ENCODE data around the gene MAVS.
"Not testable (repeated sequence)": the region's sequence is repeated elsewhere in the genome, so short reads cannot be mapped to it uniquely, and the experiment has no call there.

MAVS gene

GRCh38 chr20:3890999-3891929 lies 44.6 kb downstream of the MAVS start:
- peak overlapping the region; percentile 98 for H3K4me3 ChIP-seq (replicated peaks; ENCODE audit: low read depth, low read length)
- no peak for DNase-seq (ENCODE audit: extremely low read depth, low read depth)
- no peak for TF ChIP-seq CTCF (IDR thresholded peaks at IDR 0.05; ENCODE audit: low read depth, low read length, missing control alignments)

DNA sequence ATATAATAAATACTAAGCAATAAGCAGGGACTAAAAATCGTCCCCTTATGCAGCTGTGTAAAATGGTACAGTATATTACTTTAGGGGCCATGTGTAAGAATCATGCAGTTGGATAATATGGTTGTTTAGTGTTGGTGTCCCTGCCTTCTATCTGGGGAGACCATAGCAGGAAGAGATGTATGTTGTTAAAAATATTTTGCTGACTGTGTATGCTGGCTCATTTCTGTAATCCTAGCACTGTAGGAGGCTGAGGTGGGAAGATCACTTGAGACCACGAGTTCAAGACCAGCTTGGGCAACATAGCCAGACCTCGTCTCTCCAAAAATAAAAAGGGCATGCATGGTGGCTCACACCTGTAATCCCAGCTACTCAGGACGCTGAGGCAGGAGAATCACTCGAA lies 48.2 kb downstream of the MAVS start:
- no peak for DNase-seq (ENCODE audit: extremely low read depth, low read depth)
- TF ChIP-seq CTCF (IDR thresholded peaks at IDR 0.05; ENCODE audit: low read depth, low read length, missing control alignments) = no peak
- no peak overlapping the region for H3K4me3 ChIP-seq (replicated peaks; ENCODE audit: low read depth, low read length)

DNA sequence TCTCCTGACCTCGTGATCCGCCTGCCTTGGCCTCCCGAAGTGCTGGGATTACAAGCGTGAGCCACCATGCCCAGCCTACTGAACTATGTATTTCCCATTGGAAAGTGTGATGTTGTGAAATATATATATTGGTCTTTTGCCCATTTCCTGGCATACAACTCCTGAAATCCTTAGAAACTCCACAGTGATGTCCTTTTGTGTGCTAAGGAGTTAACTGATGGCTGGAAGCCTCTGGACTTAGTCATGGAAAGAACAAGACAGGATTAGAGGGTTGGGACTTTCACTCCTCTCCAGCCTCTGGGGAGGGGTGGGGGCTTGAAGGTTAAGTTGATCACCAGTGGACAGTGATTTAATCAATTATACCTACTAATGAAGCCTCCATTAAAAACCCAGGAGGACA lies 49.7 kb downstream of the MAVS start:
- no peak overlapping the region for H3K4me3 ChIP-seq (replicated peaks; ENCODE audit: low read depth, low read length)
- no peak for TF ChIP-seq CTCF (IDR thresholded peaks at IDR 0.05; ENCODE audit: low read depth, low read length, missing control alignments)
- DNase-seq (ENCODE audit: extremely low read depth, low read depth) = no peak

GRCh38 chr20:3896853-3897583 lies 50.4 kb downstream of the MAVS start:
- DNase-seq (ENCODE audit: extremely low read depth, low read depth) = no peak
- TF ChIP-seq CTCF (IDR thresholded peaks at IDR 0.05; ENCODE audit: low read depth, low read length, missing control alignments) = no peak
- no peak overlapping the region for H3K4me3 ChIP-seq (replicated peaks; ENCODE audit: low read depth, low read length)

DNA sequence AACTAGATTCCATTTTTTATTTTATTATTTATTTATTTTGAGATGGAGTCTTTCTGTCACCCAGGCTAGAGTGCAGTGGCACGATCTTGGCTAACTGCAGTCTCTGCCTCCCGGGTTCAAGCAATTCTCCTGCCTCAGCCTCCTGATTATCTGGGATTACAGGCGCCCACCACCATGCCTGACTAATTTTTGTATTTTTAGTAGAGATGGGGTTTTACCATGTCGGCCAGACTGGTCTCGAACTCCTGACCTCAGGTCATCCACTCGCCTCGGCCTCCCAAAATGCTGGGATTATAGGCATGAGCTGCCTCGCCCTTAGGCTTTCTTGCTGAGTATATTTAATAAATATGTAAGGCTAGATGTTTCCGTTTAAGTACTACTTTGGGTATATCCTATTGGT lies 51.5 kb downstream of the MAVS start:
- not testable (repeated sequence) for DNase-seq (ENCODE audit: extremely low read depth, low read depth); H3K4me3 ChIP-seq (replicated peaks; ENCODE audit: low read depth, low read length)

- no peak for DNase-seq (ENCODE audit: extremely low read depth, low read depth)
- H3K4me3 ChIP-seq (replicated peaks; ENCODE audit: low read depth, low read length) = no peak overlapping the region
- no peak for TF ChIP-seq CTCF (IDR thresholded peaks at IDR 0.05; ENCODE audit: low read depth, low read length, missing control alignments)
These were observed 52.0 kb downstream of the MAVS start for GRCh38 chr20:3898639-3899038.

GRCh38 chr20:3900187-3900604 lies 53.6 kb downstream of the MAVS start:
- no peak overlapping the region for H3K4me3 ChIP-seq (replicated peaks; ENCODE audit: low read depth, low read length)
- no peak for DNase-seq (ENCODE audit: extremely low read depth, low read depth)
- TF ChIP-seq CTCF (IDR thresholded peaks at IDR 0.05; ENCODE audit: low read depth, low read length, missing control alignments) = no peak

All from HFF-Myc (cell line).